Smooth muscle cell (in vitro differentiated cells): ENCODE results near the gene P2RX7. TPM values are rescaled to one million over a fixed set of nuclear protein-coding genes. Genes with fewer than 3 reads are reported as not detected.

ENCODE experiments used
- DNase-seq: peaks from one replicate; lab custom pipeline; 2025; ENCODE audit not compliant: unreplicated experiment; lab: John Stamatoyannopoulos, UW
- H2AFZ ChIP-seq: fragments of 200-600 bp; sonication (generic); 2 replicates; pipeline ENCODE4 v1.6.0; 2016; ENCODE audit warnings: antibody characterized with exemption, low read depth, mild to moderate bottlenecking
- H3F3A ChIP-seq: fragments of 200-600 bp; sonication (generic); 2 replicates; pipeline ENCODE4 v1.6.0; 2017; ENCODE audit warnings: antibody characterized with exemption, low read depth
- H3K27ac ChIP-seq: fragments of 200-600 bp; sonication (generic); 2 replicates; pipeline ENCODE4 v1.5.1; 2016; ENCODE audit warnings: low read depth, mild to moderate bottlenecking
- H3K27me3 ChIP-seq: fragments of 200-600 bp; sonication (generic); 2 replicates; pipeline ENCODE4 v1.6.1; 2016; ENCODE audit warnings: low read depth, mild to moderate bottlenecking
- H3K36me3 ChIP-seq: fragments of 200-600 bp; sonication (generic); 2 replicates; pipeline ENCODE4 v1.5.1; 2016; ENCODE audit warnings: low read depth
- H3K4me1 ChIP-seq: fragments of 200-600 bp; sonication (generic); 2 replicates; pipeline ENCODE4 v1.5.1; 2016; ENCODE audit warnings: low read depth
- H3K4me2 ChIP-seq: fragments of 200-600 bp; sonication (generic); 2 replicates; pipeline ENCODE4 v1.6.0; 2016; ENCODE audit warnings: mild to moderate bottlenecking
- H3K4me3 ChIP-seq: fragments of 200-600 bp; sonication (generic); 2 replicates; pipeline ENCODE4 v1.5.1; 2016; ENCODE audit warnings: mild to moderate bottlenecking
- H3K79me2 ChIP-seq: fragments of 200-600 bp; sonication (generic); 2 replicates; pipeline ENCODE4 v1.6.0; 2016; ENCODE audit warnings: low read depth, mild to moderate bottlenecking
- H3K9ac ChIP-seq: fragments of 200-600 bp; sonication (generic); 2 replicates; pipeline ENCODE4 v1.6.0; 2016; ENCODE audit warnings: low read depth
- H3K9me3 ChIP-seq: fragments of 200-600 bp; sonication (generic); replicated peaks from 2 replicates; pipeline ENCODE4 v1.5.1; 2016; ENCODE audit warnings: low read depth
- H4K20me1 ChIP-seq: fragments of 200-600 bp; sonication (generic); 2 replicates; pipeline ENCODE4 v1.6.0; 2016; ENCODE audit warnings: low read depth
- CTCF ChIP-seq: fragments of 200-600 bp; sonication (generic); IDR thresholded peaks from 2 replicates; pipeline ENCODE4 v1.5.1; 2017; ENCODE audit warnings: borderline replicate concordance, mild to moderate bottlenecking, antibody characterized with exemption; ENCODE audit not compliant: insufficient read depth, poor library complexity, severe bottlenecking
- WGBS: methylation state at CpG from one replicate; pipeline ENCODE4 v1.1.7; 2016; ENCODE audit warnings: low lambda C conversion rate; 5-methylcytosine and 5-hydroxymethylcytosine counted together
- polyA plus RNA-seq: library from polyadenylated mRNA; unstranded; fragments of >200 nt; fragmentation: Nextera tagmentation; extraction: Ambion mirVana; gene quantifications from 2 replicates; pipeline ENCODE4 v1.2.1, GENCODE V29; 2016
- total RNA-seq: library from RNA; depleted of rRNA; stranded (reverse); fragments of >200 nt; gene quantifications from 2 replicates; pipeline ENCODE4 v1.2.3, GENCODE V29; 2014

P2RX7 gene
- total and polyA plus RNA-seq, 2 experiments from 2014 or later = 1.1 to 1.6 TPM

- DNase-seq = no peak
- no peaks in the 10 kb centered on the region for H3K4me1 ChIP-seq
- no peaks in the 10 kb centered on the region for H3K9me3 ChIP-seq
- no peaks in the 10 kb centered on the region for H3K27me3 ChIP-seq
- peak overlapping the region; percentile 23 for H3K4me2 ChIP-seq
- H3K4me3 ChIP-seq = no peak overlapping the region
- H3K9ac ChIP-seq = no peak overlapping the region
- H3K27ac ChIP-seq = no peak overlapping the region
- 60% methylated on average over 16 of the region's 16 CpGs for WGBS
- no peaks in the 10 kb centered on the region for H4K20me1 ChIP-seq
- no peak overlapping the region for H2AFZ ChIP-seq
- no peak for TF ChIP-seq CTCF
- H3F3A ChIP-seq = no peaks in the 10 kb centered on the region
- no peaks in the 10 kb centered on the region for H3K36me3 ChIP-seq
- H3K79me2 ChIP-seq = no peaks in the 10 kb centered on the region
These were observed 42.9 kb downstream of the P2RX7 start for GRCh38 chr12:121175383-121176119.

DNA sequence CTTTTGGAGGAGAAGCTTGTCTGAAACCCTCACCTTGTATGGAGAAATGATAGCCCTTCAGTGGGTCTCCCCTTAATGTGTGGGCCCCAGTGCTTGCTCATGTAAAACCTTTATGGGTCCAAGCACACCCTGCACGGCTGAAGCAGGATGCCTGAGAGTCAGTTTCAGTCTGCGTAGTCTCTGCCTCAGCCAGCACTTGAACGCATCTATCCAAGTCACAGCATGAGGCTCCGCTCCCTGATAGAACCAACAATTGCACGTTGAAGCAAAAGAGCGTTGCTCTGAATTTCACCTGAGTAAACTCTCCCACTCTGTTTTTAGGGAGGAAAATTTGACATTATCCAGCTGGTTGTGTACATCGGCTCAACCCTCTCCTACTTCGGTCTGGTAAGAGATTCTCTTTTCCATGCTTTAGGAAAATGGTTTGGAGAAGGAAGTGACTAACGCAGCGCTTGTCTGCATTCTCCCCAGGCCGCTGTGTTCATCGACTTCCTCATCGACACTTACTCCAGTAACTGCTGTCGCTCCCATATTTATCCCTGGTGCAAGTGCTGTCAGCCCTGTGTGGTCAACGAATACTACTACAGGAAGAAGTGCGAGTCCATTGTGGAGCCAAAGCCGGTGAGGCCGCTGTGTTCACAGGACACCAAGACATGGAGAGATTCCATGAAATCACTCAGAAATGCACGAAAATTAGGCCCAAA lies 44.3 kb downstream of the P2RX7 start:
- H3F3A ChIP-seq = no peaks in the 10 kb centered on the region

DNA sequence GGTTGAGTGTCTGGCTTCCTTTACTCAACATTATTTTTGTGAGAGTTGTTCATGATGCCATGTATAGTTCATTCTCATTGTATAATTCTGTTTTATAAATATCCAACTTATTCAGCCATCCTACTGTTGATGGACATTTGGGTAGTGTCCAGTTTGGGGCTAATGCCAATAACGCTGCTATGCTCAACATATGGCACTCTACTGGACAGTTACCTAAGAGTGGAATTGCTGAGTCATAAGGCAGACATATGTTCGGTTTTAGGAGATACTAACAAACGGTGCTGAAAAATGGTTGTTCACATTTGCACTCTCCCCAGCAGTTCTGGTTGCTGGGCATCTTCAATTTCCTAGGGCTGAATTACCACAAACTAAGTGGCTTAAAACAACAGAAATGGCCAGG lies 48.5 kb downstream of the P2RX7 start:
- H3K4me2 ChIP-seq = no peak overlapping the region
- no peaks in the 10 kb centered on the region for H3K36me3 ChIP-seq
- H3K4me3 ChIP-seq = no peak overlapping the region

More for the DNA sequence above, 44.3 kb downstream of the P2RX7 start:
- Histone ChIP-seq H3K4me2 (no peak overlapping the region), H4K20me1 (no peaks in the 10 kb centered on the region), H3K27me3 (no peaks in the 10 kb centered on the region), H3K27ac (no peak overlapping the region), H3K36me3 (no peaks in the 10 kb centered on the region), H2AFZ (no peak overlapping the region), H3K4me3 (no peak overlapping the region), H3K79me2 (no peaks in the 10 kb centered on the region), H3K9ac (no peak overlapping the region), H3K9me3 (no peaks in the 10 kb centered on the region), H3K4me1 (no peaks in the 10 kb centered on the region)
- WGBS = 86% methylated on average over 19 of the region's 19 CpGs
- DNase-seq = no peak
- TF ChIP-seq CTCF = no peak

More for the DNA sequence above, 48.5 kb downstream of the P2RX7 start:
- Histone ChIP-seq H3K79me2 (no peaks in the 10 kb centered on the region), H4K20me1 (no peaks in the 10 kb centered on the region), H3K9me3 (no peaks in the 10 kb centered on the region), H3K27me3 (no peaks in the 10 kb centered on the region), H3K4me1 (no peaks in the 10 kb centered on the region), H3F3A (no peaks in the 10 kb centered on the region), H3K27ac (no peak overlapping the region), H2AFZ (no peak overlapping the region), H3K9ac (no peak overlapping the region)
- WGBS = 48% methylated on average over 3 of the region's 3 CpGs
- no peak for TF ChIP-seq CTCF
- no peak for DNase-seq
